Epithelial cell of proximal tubule (primary cell): ENCODE results near the gene SLC16A5. TPM values are rescaled to one million over a fixed set of nuclear protein-coding genes. Genes with fewer than 3 reads are reported as not detected.
A peak's percentile ranks its signal among the peaks of the same experiment; 100 is the strongest.
"Not testable (repeated sequence)": the region's sequence is repeated elsewhere in the genome, so short reads cannot be mapped to it uniquely, and the experiment has no call there.

ENCODE experiments used
- DNase-seq: peaks from one replicate; pipeline ENCODE4 v3.0.0-alpha.2; 2011; ENCODE audit warnings: low read depth
- H3K4me3 ChIP-seq: 2 replicates; pipeline ENCODE4 v1.5.1; 2011; ENCODE audit warnings: low read depth, mild to moderate bottlenecking, low read length
- total RNA-seq: library from RNA; depleted of rRNA; stranded (reverse); fragments of >200 nt; gene quantifications from 2 replicates; pipeline ENCODE4 v1.2.3, GENCODE V29; 2015
- TF ChIP-seq, protein P1 (sequence below): conservative IDR thresholded peaks from 2 replicates; pipeline ENCODE4 v1.5.1; 2012; ENCODE audit warnings: low read depth, mild to moderate bottlenecking, low read length

SLC16A5 gene
- total RNA-seq, 1 donor from 2014 or later, result 15.9 TPM

- DNase-seq, result no peak
- TF ChIP-seq, protein P1, sequence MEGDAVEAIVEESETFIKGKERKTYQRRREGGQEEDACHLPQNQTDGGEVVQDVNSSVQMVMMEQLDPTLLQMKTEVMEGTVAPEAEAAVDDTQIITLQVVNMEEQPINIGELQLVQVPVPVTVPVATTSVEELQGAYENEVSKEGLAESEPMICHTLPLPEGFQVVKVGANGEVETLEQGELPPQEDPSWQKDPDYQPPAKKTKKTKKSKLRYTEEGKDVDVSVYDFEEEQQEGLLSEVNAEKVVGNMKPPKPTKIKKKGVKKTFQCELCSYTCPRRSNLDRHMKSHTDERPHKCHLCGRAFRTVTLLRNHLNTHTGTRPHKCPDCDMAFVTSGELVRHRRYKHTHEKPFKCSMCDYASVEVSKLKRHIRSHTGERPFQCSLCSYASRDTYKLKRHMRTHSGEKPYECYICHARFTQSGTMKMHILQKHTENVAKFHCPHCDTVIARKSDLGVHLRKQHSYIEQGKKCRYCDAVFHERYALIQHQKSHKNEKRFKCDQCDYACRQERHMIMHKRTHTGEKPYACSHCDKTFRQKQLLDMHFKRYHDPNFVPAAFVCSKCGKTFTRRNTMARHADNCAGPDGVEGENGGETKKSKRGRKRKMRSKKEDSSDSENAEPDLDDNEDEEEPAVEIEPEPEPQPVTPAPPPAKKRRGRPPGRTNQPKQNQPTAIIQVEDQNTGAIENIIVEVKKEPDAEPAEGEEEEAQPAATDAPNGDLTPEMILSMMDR, result no peak
- H3K4me3 ChIP-seq, result no peak overlapping the region
Observed at GRCh38 chr17:75125984-75126383, 38.2 kb downstream of the SLC16A5 start.

GRCh38 chr17:75126954-75127353, 39.2 kb downstream of the SLC16A5 start:
- no peak overlapping the region for H3K4me3 ChIP-seq
- TF ChIP-seq, protein P1, result no peak
- DNase-seq, result no peak

- DNase-seq, H3K4me3 ChIP-seq: not testable (repeated sequence)
Observed at GRCh38 chr17:75127936-75128335, 40.2 kb downstream of the SLC16A5 start.

DNA sequence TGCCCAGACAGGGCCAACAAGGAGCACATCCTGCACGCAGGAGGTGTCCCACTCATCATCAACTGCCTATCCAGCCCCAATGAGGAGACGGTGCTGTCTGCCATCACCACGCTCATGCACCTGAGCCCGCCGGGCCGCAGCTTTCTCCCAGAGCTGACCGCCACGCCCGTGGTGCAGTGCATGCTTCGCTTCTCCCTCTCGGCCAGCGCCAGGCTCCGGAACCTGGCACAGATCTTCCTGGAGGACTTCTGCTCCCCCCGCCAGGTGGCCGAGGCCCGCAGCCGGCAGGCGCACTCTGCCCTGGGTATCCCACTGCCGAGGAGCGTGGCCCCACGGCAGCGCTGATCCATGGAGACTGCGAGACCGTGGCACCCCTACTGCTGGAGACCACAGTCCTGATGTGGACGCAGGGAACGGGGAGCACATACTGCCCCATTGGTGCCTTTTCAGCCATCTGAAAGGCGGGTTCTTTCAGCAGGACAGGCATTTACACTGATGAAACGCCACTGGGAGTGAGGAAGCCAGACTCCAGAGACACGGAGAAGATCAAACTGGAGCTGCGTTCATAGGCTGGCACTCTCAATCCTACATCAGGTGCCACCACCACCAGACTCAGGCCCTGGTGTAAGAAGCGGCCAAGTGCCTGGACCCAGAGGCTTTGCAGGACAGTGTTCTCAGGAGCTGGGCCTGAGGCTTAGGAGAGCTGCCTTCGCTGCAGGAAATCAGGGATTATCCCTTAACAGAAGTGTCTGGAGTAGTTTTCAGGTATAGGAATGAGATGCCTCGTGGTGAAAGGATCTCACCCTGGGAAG, 41.1 kb downstream of the SLC16A5 start:
- TF ChIP-seq, protein P1, result no peak
- no peak for DNase-seq
- H3K4me3 ChIP-seq, result no peak overlapping the region

DNA sequence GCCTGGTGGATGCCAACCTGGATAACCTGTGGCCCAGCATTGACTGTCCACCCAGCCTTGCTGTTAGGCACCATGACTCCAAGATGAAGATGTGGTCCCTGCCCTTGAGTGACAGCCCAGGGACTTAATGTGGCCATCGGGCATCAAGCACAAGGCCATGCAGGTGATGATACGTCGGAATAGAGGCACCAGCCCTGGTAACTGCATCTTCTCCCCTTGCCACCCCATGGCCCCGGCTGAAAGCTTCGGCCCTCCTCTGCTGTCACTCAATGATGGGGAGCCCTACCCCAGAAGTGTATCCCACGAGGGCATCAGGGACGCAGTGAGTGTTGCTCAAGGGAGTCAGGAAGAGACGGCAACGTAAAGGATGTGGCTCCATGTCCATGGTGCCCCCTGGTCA, 41.8 kb downstream of the SLC16A5 start:
- TF ChIP-seq, protein P1, result no peak
- no peak overlapping the region for H3K4me3 ChIP-seq

DNA sequence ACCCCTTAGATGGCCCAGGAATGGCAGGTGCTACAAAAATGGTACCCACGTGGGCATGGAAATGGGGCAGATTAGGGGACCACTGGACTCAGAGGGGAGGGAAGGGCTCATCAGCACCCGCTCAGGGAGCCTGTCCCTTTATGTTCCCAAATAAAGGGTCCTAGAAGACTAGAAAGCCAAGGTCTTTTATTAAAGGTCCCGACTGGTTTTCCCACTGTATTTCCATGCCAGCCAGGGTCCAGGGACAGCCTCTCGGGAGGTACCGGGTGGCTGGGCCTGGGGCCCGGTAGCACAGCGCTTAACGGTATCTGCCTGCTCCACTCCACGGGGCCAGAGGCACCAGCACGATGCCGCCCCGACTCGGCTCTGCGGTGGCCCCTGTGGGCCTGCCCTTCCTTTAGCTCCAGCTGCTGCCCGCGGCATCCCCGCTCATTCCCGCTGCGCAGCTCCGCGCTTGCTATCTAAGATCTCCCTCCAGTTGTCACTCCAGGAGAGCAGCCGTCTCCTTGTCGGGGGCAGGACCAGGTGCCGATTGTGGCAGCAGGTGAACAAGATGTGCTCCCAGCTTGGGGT, 42.4 kb downstream of the SLC16A5 start:
- TF ChIP-seq, protein P1, result no peak
- H3K4me3 ChIP-seq, result peak overlapping the region; percentile 94
- DNase-seq, result no peak

More for the DNA sequence above, 41.8 kb downstream of the SLC16A5 start:
- DNase-seq, result no peak

DNA sequence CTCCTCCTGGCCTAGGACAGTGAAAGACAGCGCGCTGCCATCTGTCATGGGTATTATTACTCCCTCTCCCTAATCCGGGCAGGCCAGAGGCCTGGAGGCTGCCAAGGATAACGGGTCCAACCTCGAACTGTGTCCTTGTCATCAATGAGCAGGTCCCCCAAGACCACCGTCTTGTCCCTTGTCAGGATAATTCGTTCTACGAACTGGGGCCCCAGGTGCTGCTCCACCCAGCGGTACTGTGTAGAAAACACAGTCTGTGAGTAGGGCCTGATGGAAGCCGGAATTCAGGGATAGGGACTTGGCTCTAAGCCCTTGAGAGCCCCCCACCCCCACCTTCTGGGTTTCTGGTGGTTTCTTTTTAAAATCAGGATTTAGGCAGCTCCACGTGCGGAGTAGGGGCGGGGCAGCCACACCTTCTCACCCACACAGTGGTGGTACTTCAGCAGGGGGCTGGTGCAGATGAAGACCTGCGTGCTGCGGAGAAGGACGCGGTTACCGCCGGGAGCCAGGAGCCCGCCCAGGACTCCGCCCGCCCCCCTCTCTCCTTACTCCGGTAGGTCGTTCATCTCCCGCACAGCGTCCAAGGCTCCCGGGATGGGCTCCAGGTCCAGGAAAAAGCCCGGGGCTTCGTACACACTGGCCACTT, 43.0 kb downstream of the SLC16A5 start:
- peak overlapping the region; percentile 94 for H3K4me3 ChIP-seq
- TF ChIP-seq, protein P1, result peak; percentile 63
- DNase-seq, result no peak
